Neural progenitor cell (in vitro differentiated cells): ENCODE data around the gene STRADB. TPM values are rescaled to one million over a fixed set of nuclear protein-coding genes. Genes with fewer than 3 reads are reported as not detected.

Experiments
- DNase-seq: peaks from one replicate; pipeline ENCODE4 v3.0.0-alpha.2; 2016; ENCODE audit warnings: low spot score
- H2AFZ ChIP-seq: fragments of 200-600 bp; sonication (generic); replicated peaks from 2 replicates; pipeline ENCODE4 v1.6.1; 2016; ENCODE audit warnings: antibody characterized with exemption
- H3F3A ChIP-seq: fragments of 200-600 bp; sonication (generic); 2 replicates; pipeline ENCODE4 v1.6.1; 2016; ENCODE audit warnings: antibody characterized with exemption, low read depth
- H3K27ac ChIP-seq: fragments of 200-600 bp; sonication (generic); 2 replicates; pipeline ENCODE4 v1.5.1; 2016; ENCODE audit warnings: mild to moderate bottlenecking
- H3K27me3 ChIP-seq: fragments of 200-600 bp; sonication (generic); 2 replicates; pipeline ENCODE4 v1.6.1; 2016; ENCODE audit warnings: mild to moderate bottlenecking, moderate library complexity
- H3K36me3 ChIP-seq: fragments of 200-600 bp; sonication (generic); 2 replicates; pipeline ENCODE4 v1.5.1; 2016
- H3K4me1 ChIP-seq: fragments of 200-600 bp; sonication (generic); 2 replicates; pipeline ENCODE4 v1.6.1; 2016; ENCODE audit warnings: mixed run types
- H3K4me2 ChIP-seq: fragments of 200-600 bp; sonication (generic); 2 replicates; pipeline ENCODE4 v1.6.1; 2016
- H3K4me3 ChIP-seq: fragments of 200-600 bp; sonication (generic); 2 replicates; pipeline ENCODE4 v1.5.1; 2016
- H3K79me2 ChIP-seq: fragments of 200-600 bp; sonication (generic); 2 replicates; pipeline ENCODE4 v1.6.1; 2016; ENCODE audit warnings: low read depth
- H3K9ac ChIP-seq: fragments of 200-600 bp; sonication (generic); 2 replicates; pipeline ENCODE4 v1.6.1; 2016
- H3K9me3 ChIP-seq: fragments of 200-600 bp; sonication (generic); 2 replicates; pipeline ENCODE4 v1.5.1; 2016; ENCODE audit warnings: low read depth
- H4K20me1 ChIP-seq: fragments of 200-600 bp; sonication (generic); 2 replicates; pipeline ENCODE4 v1.6.1; 2016; ENCODE audit warnings: low read depth
- H3K27ac Mint-ChIP-seq: 3 replicates; pipeline ENCODE4 v1.8.0; 2021; ENCODE audit warnings: mixed read lengths
- H3K27me3 Mint-ChIP-seq: 2 replicates; pipeline ENCODE4 v1.8.0; 2022; ENCODE audit warnings: low read depth, mild to moderate bottlenecking, inconsistent platforms, moderate library complexity, mixed read lengths; ENCODE audit not compliant: insufficient read depth
- H3K36me3 Mint-ChIP-seq: 3 replicates; pipeline ENCODE4 v1.8.0; 2021; ENCODE audit warnings: mixed read lengths
- H3K4me1 Mint-ChIP-seq: 3 replicates; pipeline ENCODE4 v1.8.0; 2021; ENCODE audit warnings: mixed read lengths
- H3K4me3 Mint-ChIP-seq: 3 replicates; pipeline ENCODE4 v1.8.0; 2021; ENCODE audit warnings: mild to moderate bottlenecking, moderate library complexity, mixed read lengths
- H3K9me3 Mint-ChIP-seq: 3 replicates; pipeline ENCODE4 v1.8.0; 2020; ENCODE audit warnings: mixed read lengths
- CTCF ChIP-seq: fragments of 200-600 bp; sonication (generic); IDR thresholded peaks from 2 replicates; pipeline ENCODE4 v1.5.1; 2017; ENCODE audit warnings: antibody characterized with exemption, mild to moderate bottlenecking
- EZH2 ChIP-seq: fragments of 200-600 bp; sonication (generic); IDR thresholded peaks from 2 replicates; pipeline ENCODE4 v1.6.1; 2017; ENCODE audit warnings: antibody characterized with exemption, mild to moderate bottlenecking, moderate library complexity
- EZH2phosphoT487 ChIP-seq: fragments of 200-600 bp; sonication (generic); IDR thresholded peaks from 2 replicates; pipeline ENCODE4 v1.6.1; 2017; ENCODE audit warnings: antibody characterized with exemption
- total RNA-seq: library from RNA; depleted of rRNA; stranded (reverse); fragments of >200 nt; gene quantifications from 2 replicates; pipeline ENCODE4 v1.2.3, GENCODE V29; 2015; ENCODE audit warnings: low replicate concordance

Gene STRADB
- total RNA-seq, 1 donor from 2014 or later, result 79.4 TPM

- peaks cover 35% of the 10 kb centered on the region for H3K36me3 Mint-ChIP-seq
- H3K9me3 Mint-ChIP-seq, result no peaks in the 10 kb centered on the region
- no peaks in the 10 kb centered on the region for H3K36me3 ChIP-seq
Observed at GRCh38 chr2:201460532-201460931, 9.0 kb downstream of the STRADB start.

GRCh38 chr2:201464547-201464946, 13.0 kb downstream of the STRADB start:
- Mint-ChIP-seq H3K4me1 (no peaks in the 10 kb centered on the region), H3K9me3 (no peaks in the 10 kb centered on the region), H3K36me3 (peaks cover 33% of the 10 kb centered on the region), H3K4me3 (no peak overlapping the region), H3K27ac (no peak overlapping the region), H3K27me3 (no peaks in the 10 kb centered on the region)
- no peaks in the 10 kb centered on the region for H3K4me1 ChIP-seq
- no peaks in the 10 kb centered on the region for H3K27me3 ChIP-seq
- no peaks in the 10 kb centered on the region for H4K20me1 ChIP-seq
- H3K36me3 ChIP-seq, result no peaks in the 10 kb centered on the region
- no peak for DNase-seq
- H3K9me3 ChIP-seq, result no peaks in the 10 kb centered on the region
- no peak overlapping the region for H3K4me3 ChIP-seq
- no peaks in the 10 kb centered on the region for H3F3A ChIP-seq
- H3K4me2 ChIP-seq, result no peak overlapping the region
- no peaks in the 10 kb centered on the region for H3K79me2 ChIP-seq
- H3K27ac ChIP-seq, result no peak overlapping the region
- no peak overlapping the region for H3K9ac ChIP-seq
- H2AFZ ChIP-seq, result no peak overlapping the region
- TF ChIP-seq EZH2phosphoT487 (no peak), EZH2 (no peak), CTCF (no peak)

More at GRCh38 chr2:201460532-201460931, 9.0 kb downstream of the STRADB start:
- Histone ChIP-seq H3K27me3 (no peaks in the 10 kb centered on the region), H3K4me1 (no peaks in the 10 kb centered on the region), H2AFZ (no peak overlapping the region), H3K4me3 (no peak overlapping the region), H3K9ac (no peak overlapping the region), H4K20me1 (no peaks in the 10 kb centered on the region), H3K79me2 (no peaks in the 10 kb centered on the region), H3K4me2 (no peak overlapping the region), H3K9me3 (no peaks in the 10 kb centered on the region), H3K27ac (no peak overlapping the region), H3F3A (no peaks in the 10 kb centered on the region)
- no peak overlapping the region for H3K27ac Mint-ChIP-seq
- no peak overlapping the region for H3K4me3 Mint-ChIP-seq
- H3K4me1 Mint-ChIP-seq, result no peaks in the 10 kb centered on the region
- no peaks in the 10 kb centered on the region for H3K27me3 Mint-ChIP-seq
- DNase-seq, result no peak
- TF ChIP-seq EZH2phosphoT487 (no peak), EZH2 (no peak), CTCF (no peak)

- no peak for DNase-seq
- H3K4me1 ChIP-seq, result no peaks in the 10 kb centered on the region
- H2AFZ ChIP-seq, result no peak overlapping the region
- H3K27me3 ChIP-seq, result no peaks in the 10 kb centered on the region
- no peak overlapping the region for H3K27ac ChIP-seq
- H3K4me3 ChIP-seq, result no peak overlapping the region
- no peaks in the 10 kb centered on the region for H3K27me3 Mint-ChIP-seq
- H3K27ac Mint-ChIP-seq, result no peak overlapping the region
- no peaks in the 10 kb centered on the region for H3K79me2 ChIP-seq
- no peak overlapping the region for H3K9ac ChIP-seq
- no peak overlapping the region for H3K4me2 ChIP-seq
- H3K36me3 ChIP-seq, result no peaks in the 10 kb centered on the region
- no peak overlapping the region for H3K4me3 Mint-ChIP-seq
- H3F3A ChIP-seq, result no peaks in the 10 kb centered on the region
- H4K20me1 ChIP-seq, result no peaks in the 10 kb centered on the region
- H3K9me3 Mint-ChIP-seq, result no peaks in the 10 kb centered on the region
- no peaks in the 10 kb centered on the region for H3K9me3 ChIP-seq
- H3K4me1 Mint-ChIP-seq, result no peaks in the 10 kb centered on the region
- H3K36me3 Mint-ChIP-seq, result peaks cover 33% of the 10 kb centered on the region
- TF ChIP-seq EZH2phosphoT487 (no peak), EZH2 (no peak), CTCF (no peak)
Observed at GRCh38 chr2:201465524-201465971, 14.0 kb downstream of the STRADB start.
